ENCODE measurements around the gene HTRA3.
A peak's percentile ranks its signal among the peaks of the same experiment; 100 is the strongest.

The HTRA3 gene

DNA sequence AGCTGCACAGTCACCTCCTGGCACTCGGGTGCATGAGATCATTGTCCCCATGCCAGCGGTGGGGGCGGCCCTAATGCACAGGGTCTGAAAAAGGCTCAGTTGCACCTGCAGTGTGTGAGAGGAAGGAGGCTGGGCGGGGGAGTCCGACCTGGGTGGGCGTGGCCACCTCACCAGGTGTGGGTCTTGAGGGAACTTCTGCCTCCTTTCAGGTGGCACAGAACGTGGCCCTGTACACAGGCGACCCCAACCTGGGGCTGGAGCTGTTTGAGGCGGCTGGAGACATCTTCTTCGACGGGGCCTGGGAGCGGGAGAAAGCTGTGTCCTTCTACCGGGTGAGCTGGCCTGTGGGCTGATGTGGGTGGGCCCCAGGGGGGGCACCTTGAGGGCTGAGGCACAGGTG, 34.3 kb upstream of the HTRA3 start:
- no peak for DNase-seq

DNA sequence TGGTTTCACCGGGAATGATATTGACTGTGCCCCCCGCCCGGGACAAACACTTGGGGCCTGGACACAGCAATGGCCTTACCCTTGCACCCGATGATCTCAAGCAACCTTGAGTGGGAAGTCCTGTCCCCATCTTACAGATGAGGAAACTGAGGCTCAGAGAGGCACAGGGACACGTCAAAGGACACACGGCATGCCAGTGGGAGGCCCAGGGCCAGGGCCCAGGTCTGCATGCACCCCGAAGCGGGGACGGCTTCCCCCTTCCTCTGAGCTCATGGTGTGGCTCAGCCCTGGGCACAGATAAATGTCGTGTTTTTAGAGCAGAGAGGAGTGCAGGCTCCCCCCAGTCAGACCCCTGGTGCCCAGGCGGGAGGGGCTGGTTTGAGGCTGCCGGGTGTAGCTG, 33.9 kb upstream of the HTRA3 start:
- DNase-seq: no peak

DNA sequence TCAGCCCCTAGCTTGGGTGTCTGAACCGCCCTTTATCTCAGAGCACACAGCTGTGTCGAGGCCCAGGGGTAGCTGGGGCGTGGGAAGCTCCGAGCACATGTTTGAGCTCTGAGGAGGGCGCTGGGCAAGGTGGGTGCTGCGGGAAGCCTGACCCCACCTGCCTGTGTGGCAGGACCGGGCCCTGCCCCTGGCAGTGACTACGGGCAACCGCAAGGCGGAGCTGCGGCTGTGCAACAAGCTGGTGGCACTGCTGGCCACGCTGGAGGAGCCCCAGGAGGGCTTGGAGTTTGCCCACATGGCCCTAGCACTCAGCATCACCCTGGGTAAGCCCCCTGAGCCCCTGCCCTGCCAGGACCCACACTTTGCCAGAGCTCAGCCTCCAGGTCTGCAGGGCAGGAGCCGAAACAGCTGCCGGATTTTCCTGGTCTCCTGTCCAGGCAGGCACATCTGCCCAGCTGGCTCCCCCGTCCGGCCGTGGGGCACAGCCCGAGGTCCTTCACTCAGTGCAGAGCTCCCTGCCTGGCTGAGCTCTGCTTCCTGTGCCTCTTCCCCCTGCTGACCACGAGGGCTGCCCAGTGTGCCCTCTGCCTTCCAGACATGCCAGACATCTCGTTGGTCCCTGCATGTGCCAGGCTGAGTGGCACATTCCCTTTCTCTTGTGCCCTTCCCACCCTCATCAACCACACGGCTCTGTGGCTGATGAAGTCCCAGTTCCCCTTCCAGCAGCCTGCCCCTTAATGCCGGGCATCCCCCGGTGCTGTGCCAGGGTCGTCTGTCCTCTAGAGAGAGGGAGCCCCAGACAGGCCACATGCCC, 33.2 kb upstream of the HTRA3 start:
- no peak for DNase-seq

DNA sequence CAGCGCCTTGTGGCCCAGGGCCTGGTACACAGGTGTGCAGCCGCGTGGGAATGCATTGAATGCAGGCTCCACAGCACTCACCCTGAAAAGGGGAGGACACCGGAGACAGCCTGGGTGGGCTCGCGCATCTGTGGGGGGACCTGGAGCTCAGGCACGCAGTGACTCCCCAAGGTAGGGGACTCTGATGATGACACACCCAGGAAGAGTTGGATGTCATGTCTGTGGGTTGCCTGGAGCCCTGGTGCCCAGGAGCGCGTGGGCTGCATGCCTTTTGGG, 32.7 kb upstream of the HTRA3 start:
- DNase-seq: no peak

DNA sequence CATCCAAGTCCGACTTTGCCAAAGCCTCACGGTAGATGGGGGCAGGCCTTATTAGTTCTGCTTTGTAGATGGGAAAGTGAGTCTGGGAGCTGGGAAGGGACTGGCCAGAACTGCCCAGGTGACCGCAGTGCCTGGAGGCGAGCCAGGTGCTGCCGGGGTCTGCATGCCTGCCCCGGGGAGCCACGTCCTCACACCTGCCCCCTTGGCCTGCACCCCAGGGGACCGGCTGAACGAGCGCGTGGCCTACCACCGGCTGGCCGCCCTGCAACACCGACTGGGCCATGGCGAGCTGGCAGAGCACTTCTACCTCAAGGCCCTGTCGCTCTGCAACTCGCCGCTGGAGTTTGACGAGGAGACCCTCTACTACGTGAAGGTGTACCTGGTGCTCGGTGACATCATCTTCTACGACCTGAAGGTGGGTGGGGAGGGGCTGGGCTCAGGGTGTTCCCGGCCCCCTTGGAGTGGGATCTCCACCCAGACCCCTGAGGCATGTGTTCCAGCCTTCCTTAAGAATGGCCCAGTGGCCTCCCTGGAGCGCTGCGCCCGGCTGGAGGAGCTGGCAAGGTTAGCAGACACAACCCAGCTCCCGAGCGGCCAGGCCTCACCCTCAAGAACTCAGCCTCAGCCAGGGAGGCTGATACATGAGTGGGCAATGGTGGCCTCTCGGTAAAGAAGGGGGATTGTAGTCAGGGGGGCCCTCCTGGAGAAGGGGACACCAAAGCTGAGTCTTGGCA, 32.1 kb upstream of the HTRA3 start:
- no peak for DNase-seq

DNA sequence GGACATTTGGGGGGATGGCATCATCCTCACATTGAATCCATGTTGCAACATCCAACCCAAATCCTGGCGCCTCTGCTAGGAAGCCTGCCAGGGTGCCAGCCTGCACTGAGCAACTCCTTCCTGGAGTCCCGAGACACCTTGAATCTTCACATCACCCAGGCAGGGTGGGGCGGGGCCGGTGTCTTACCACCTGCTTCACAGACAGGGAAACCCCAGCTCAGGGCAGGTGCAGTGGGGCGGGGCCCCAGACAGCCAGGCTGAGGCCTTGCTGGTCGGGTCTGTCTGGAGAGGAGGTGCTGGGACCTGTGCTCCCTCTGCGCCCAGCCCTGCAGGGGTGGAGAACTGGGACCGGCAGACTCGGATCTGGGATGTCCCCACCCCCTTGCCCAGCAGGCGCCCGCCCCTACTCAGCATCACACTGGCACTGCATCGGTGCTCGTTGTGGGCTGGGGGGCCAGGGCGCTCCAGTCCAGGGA, 31.5 kb upstream of the HTRA3 start:
- DNase-seq: no peak

DNA sequence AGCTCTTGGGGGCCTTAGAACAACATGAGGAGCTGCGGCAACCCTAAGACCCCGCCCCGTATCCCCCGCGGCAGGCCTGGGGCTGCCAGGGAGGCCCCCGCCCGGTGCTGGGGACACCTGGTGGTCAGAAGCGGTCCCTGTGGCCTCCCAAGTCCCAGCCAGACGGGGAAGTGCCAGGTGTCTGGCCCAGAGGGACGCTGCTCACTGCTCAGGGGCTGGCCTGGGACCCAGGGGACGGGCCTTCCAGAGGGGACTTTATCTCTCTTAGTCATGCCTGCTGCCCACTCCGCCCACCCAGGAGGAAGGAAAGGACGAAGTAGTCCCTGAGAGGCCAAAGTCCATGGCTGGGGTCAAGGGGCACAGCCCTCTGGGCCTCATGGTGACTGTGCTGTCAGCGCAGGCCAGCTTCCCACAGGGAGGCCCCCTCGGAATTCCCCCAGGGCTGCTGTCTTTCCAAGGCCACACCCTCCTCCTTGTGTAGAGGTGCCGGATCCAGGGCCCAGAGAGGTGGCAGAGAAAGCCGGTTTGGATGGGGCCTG, 31.0 kb upstream of the HTRA3 start:
- no peak for DNase-seq

DNA sequence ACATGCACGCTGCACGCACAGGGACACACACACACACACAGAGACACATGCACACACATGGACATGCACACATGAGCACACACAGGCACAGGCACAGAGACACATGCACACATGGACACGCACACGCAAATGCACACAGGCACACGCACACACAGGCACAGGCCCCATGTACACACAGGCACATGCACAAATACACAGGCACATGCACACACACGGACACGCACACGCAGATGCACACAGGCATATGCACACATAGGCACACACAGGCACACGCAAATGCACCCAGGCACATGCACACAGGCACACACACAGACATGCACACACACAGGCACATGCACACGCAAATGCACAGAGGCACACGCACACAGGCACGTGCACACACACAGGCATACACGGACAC, 30.3 kb upstream of the HTRA3 start:
- no peak for DNase-seq

DNA sequence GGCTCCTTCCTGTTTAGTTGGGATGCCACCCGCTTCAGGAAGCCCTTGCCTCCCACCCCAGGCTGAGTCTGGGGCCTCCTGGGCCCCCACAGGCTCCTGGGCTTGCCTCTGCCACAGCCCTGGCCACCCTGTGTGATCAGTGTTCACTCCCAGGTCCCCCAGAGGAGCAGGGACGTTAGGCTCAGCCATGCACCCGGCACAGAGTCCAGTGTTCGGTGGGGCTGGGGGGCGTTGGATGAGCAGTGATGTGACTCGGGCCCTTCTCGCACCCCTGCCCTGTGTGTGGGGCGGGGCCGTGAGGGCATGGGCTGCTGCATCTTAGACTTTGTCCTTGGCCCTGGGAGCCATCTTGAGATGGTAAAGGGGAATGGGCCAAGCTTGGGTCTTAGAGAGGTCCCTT, 29.9 kb upstream of the HTRA3 start:
- DNase-seq: no peak

DNA sequence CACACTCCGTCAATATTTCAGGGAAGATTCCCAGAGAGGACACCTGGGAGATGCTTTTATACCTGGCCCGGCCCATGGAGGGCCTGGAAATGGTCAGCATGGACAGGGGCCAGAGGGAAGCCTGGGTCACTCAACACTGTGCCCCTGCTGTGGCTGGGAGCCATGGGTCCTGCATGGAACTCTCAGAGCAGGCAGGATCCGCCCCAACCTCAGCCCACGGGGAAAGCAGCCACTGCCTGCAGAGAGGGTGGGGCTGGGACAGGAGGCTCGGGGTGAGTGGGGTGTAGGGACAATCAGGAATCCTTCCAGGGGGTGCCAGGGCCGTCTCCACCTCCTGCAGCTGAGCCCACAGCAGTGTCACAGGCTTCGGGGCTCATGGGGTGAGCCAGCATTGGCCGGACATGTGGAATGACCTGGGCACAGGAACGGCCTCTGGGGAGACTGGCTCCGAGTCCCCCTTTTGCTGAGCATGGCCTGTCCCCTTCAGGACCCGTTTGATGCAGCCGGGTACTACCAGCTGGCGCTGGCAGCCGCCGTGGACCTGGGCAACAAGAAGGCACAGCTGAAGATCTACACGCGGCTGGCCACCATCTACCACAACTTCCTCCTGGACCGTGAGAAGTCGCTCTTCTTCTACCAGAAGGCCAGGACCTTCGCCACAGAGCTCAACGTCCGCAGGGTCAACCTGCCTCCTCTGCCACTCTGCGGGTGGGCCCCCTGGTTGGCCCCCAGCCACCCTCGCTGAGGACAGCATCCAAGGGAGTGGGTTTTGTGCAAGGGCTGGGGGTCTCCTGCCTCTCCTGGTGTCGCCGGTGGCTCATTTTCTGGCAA, 29.1 kb upstream of the HTRA3 start:
- DNase-seq: no peak

DNA sequence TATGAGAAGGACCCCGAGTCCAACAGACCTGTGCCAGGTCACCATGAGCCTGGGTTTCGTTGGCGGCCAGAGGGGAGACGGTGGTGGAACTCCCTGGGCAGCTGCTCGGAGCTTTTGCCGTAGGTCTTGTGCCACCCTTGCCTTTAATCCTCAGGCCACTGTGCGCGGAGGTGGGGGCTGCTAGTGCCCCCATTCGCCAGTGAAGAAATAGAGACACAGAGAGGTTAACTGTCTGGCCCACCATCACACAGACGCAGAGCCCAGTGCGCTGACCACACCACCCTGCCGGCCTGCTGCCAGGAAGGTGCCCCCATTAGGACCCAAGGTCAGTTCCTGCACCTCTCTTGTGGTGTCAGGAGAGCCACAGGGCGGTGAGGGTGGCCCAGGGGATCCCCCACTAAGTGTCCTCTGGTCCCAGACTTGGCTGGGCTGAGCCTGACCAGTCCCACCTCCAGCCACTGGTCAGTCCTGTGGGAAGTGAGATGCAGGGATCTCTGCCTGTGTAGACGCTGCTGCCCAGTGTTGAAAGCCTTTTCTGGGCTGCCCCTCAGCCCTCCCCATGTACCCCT, 28.3 kb upstream of the HTRA3 start:
- DNase-seq: no peak

DNA sequence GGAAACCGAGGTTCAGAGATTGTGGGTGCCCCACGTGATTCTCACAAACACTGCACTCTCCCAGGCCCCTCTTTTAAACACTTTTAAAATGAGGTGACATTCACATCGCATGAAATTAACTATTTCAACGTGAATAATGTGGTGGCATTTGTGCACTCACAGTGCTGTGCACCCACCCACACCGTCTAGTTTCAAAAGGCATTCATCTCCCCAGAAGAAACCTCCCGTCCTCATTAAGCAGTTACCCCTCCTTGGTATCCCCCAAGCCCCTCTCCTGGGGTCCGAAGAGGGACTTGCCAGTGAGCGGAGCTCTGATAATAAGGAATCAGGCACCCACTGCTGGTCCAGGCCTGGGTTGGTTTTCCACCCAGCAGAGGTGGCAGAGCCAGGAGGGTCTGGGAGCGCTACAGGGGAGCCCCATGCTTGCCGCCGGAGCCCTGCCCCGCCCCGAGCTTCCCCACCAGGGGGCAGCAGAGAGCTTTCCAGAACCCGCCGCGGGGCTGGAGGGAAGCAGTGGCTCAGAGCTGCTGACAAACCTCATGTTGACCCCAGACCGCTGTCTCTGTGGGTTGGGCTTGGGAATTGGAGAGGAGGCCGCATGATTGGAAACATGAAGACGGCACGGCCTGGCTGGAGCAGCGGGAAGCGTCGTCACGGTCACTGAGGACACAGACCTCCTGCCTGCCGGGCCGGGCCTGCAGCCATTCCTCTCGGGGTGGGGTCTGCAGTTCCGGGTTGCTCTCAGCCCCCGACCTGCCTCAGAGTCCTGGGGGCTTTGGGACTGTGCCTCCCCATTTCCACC, 27.5 kb upstream of the HTRA3 start:
- DNase-seq: peak in 1 of 2 experiments; percentile 17

DNA sequence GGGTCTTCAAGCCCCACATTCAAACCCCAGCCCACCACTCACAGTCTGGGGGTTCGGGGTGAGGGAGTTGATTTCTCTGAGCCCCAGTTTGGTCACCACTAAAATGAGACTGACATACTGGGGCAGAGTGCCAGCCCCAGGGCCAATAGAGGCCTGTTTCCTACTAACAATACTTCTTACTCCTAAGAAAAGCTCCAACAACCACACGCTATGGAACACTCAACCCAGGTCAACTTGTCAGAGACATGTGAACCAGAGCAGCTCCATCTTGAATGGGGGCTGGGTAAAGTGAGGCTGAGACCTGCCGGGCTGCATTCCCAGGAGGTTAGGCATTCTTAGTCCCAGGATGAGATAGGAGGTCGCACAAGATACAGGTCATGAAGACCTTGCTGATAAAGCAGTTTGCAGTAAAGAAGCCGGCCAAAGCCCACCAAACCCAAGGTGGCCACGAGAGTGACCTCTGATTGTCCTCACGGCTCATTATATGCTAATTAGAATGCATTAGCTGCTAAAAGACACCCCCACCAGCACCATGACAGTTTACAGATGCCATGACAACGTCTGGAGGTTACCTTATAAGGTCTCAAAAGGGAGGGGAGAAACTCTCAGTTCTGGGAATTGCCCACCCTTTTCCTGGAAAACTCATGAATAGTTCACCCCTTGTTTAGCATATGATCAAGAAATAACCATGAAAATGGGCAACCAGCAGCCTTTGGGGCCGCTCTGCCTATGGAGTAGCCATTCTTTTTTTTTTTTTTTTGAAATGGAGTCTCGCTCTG, 26.6 kb upstream of the HTRA3 start:
- DNase-seq: no peak

DNA sequence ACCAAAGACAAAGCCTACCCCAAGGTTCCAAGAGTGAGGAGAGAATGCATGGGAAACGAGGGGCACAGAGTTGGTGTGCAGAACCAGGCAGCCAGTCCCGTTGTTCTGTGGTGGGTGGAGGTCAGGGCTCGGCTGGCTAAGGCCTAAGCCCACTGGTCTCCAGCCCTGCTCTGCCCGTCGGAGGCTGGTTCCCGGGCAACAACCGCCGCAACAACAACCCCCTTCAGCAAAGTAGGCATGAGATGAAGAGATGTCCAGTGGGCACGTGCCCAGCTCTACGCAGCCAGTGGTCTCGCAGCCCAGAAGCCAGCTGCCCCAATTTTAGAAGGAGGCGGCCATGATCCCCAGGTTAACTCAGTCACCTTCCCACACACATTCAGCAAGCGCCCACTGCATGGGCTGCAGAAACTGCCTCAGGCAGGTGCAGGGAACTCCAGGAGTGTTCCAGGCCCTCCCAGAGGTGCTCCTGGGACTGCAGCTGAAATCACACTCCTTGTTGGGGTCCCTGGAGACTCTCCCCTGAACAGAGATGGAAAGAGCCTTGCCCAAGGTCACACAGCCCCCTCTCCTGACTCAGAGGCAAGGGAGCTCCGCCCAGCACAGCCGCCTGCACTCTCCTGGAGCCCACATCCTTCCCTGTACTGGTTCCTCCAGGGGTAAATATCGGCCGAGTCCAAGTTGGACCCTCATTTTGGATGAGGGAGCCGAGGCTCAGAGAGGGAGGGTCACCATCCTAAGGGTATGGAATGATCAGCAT, 25.4 kb upstream of the HTRA3 start:
- DNase-seq: no peak

DNA sequence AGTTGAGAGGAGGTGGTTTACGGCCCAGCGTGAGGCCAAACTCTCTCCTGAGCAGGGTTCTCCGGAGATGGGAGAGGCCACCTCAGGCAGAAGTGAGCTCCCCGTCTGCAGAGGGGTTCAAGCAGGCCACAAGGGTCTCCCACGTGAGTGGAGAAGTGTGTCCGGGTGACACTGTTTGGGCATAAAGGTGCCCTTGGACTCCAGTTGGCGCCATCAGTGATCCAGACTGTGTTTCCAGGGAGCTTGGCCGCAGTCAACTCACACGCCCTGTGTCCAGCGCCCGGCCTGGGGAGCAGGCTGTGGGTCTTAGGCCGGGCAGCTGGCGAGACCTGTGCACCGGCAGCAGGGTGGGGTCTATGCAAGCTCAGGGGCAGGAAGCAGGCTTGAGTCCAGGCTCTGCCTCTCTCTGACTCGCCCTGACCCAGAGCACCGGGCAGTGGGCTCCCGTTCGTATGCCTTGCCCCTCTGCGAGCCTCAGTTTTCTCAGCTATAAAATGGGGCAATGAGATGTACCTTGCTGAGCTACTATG, 24.6 kb upstream of the HTRA3 start:
- DNase-seq: no peak

DNA sequence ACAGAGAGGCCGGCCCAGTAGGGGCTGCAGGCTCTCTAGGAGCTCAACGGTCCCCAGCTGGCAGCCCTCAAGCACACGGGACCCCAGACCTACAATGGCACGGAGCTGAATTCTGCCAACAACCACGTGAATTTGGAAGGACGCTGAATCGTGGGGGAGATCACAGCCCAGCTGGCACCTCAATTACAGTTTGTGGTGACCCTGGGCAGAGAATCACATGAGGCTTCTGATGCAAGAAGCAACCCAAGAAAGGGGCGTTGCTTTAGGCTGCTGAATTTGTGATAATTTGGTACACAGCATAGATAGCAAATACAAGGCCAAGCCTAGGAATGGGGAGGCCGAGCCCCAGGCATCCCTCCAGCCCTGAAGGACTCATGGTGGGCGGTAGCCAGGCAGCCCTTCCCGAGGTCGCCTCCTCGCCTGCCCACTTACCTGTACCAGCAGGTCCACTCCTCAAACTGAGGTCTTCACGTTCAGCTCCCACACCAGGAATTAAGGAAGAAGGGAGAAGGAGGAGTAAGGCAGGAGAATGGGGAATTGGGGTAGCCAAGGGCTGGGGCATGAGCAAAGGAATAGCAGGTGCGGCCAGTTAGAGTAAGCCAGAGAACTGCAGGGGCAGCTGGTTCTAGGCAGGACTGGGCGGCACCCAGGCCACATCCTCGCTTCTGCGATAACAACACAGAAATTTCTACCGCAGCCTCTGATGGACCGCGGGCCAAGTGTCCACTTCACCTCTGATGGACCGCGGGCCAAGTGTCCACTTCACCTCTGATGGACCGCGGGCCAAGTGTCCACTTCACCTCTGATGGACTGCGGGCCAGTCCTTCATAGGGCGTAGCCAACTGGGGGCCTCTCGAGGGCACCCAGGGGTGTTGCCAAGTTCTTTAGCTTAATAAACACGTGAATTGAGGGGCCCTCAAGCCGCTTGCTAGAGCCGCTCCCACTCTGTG, 23.4 kb upstream of the HTRA3 start:
- no peak for DNase-seq

DNA sequence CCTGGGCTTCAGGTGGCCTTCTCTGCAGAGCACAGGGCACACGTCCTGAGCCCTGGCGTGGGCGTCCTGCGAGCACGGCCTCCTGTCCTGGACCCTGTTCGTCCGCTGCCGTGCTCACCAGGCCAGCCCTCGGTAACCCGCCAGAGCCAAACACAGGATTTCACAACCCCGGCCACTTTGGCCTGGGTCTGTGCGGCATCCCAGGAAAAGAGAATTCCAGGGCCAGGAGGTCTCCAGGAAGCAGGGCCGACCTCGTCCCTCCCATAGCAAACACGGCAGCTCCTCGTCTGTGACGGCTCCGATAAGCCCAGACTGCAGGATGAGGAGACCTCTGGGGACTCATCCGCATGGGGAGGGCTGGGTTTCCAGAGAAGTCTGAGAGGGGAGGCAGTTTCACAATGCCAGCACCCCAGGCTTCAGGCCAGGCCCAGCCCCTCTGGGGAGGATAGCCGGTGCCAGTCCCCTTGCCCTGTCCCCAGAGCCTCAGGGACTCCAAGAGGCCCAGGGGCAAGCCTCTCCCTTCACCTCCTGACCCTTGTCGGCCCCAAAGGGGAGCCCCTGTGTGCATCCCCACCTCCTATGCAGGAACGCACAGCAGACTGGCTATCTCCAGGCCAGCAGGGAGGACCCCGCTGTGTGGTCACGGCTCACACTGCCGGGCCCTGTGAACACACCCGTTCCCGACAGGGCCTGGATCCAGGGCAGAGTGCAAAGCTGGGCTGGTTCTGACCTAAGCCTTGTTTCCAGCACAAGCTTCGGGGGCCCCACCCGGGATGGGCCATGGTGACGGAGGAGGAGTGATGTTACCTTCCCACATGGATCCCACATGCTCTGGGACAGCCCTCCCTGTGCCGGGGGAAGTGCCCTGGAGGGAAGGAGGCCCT, 22.3 kb upstream of the HTRA3 start:
- no peak for DNase-seq

DNA sequence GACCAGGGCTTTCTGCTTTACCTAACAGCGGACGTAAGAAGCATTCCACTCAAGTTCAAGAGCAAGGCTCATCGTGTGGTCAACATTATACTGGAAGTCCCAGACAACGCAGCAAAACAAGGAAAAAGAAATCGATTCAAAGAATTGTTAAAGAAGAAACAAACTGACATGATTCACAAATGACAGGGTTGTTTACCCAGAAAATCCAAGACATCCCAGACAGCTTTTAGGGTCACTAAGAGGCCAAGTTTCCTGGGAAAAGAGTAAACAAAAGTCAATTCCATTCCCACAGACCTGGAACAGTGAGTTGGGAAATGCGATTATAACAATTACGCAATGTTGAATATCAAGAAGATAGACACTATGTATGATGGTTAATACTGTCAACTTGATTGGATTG, 21.5 kb upstream of the HTRA3 start:
- DNase-seq: no peak
